ENCODE measurements around the gene CCDC50. TPM values are rescaled to one million over a fixed set of nuclear protein-coding genes. Genes with fewer than 3 reads are reported as not detected.

Gene CCDC50
- total RNA-seq, 1 donor from 2014 or later, result 89.9 TPM

GRCh38 chr3:191440532-191440931 lies 111.3 kb downstream of the CCDC50 start:
- FAIRE-seq, result no peak

GRCh38 chr3:191441687-191442086 lies 112.5 kb downstream of the CCDC50 start:
- Histone ChIP-seq H3K9ac (ENCODE audit: low read length) (no peak overlapping the region), H3K27ac (ENCODE audit: low read depth, low read length) (no peak overlapping the region), H3K27me3 (ENCODE audit: insufficient read depth, low read length) (no peaks in the 10 kb centered on the region), H3K4me3 (ENCODE audit: insufficient read depth, low read depth, low read length) (no peak overlapping the region), H3K4me2 (ENCODE audit: low read length) (no peak overlapping the region), H2AFZ (ENCODE audit: low read depth, low read length) (no peak overlapping the region), H3K4me1 (ENCODE audit: insufficient read depth, low read length) (no peaks in the 10 kb centered on the region), H3K36me3 (ENCODE audit: insufficient read depth, low read length) (no peaks in the 10 kb centered on the region), H3K9me3 (ENCODE audit: insufficient read depth, low read depth, low read length) (no peaks in the 10 kb centered on the region), H4K20me1 (ENCODE audit: insufficient read depth, low read length) (no peaks in the 10 kb centered on the region), H3K79me2 (ENCODE audit: insufficient read depth, low read length) (no peaks in the 10 kb centered on the region)
- Mint-ChIP-seq H3K9me3 (ENCODE audit: unreplicated experiment) (no peaks in the 10 kb centered on the region), H3K4me1 (ENCODE audit: low read depth, unreplicated experiment) (no peaks in the 10 kb centered on the region), H3K27me3 (ENCODE audit: low read depth, unreplicated experiment) (peaks cover 4% of the 10 kb centered on the region), H3K27ac (ENCODE audit: unreplicated experiment) (no peak overlapping the region), H3K36me3 (ENCODE audit: low read depth, unreplicated experiment) (no peaks in the 10 kb centered on the region), H3K4me3 (ENCODE audit: unreplicated experiment) (no peak overlapping the region)
- DNase-seq (ENCODE audit: low read depth) (no peak), FAIRE-seq (no peak)
- no peak for TF ChIP-seq CTCF (IDR thresholded peaks at IDR 0.05; ENCODE audit: insufficient read depth, low read depth, low read length)
- TF ChIP-seq EZH2 (IDR thresholded peaks at IDR 0.05; ENCODE audit: insufficient read depth, low read length), result no peak

More at GRCh38 chr3:191440532-191440931, 111.3 kb downstream of the CCDC50 start:
- H3K4me3 Mint-ChIP-seq (ENCODE audit: unreplicated experiment), result no peak overlapping the region
- H3K36me3 Mint-ChIP-seq (ENCODE audit: low read depth, unreplicated experiment), result no peaks in the 10 kb centered on the region
- DNase-seq (ENCODE audit: low read depth), result no peak
- no peaks in the 10 kb centered on the region for H3K9me3 Mint-ChIP-seq (ENCODE audit: unreplicated experiment)
- no peaks in the 10 kb centered on the region for H3K79me2 ChIP-seq (ENCODE audit: insufficient read depth, low read length)
- H3K36me3 ChIP-seq (ENCODE audit: insufficient read depth, low read length), result no peaks in the 10 kb centered on the region
- H3K9ac ChIP-seq (ENCODE audit: low read length), result no peak overlapping the region
- no peak overlapping the region for H3K27ac ChIP-seq (ENCODE audit: low read depth, low read length)
- H3K4me3 ChIP-seq (ENCODE audit: insufficient read depth, low read depth, low read length), result no peak overlapping the region
- no peaks in the 10 kb centered on the region for H3K9me3 ChIP-seq (ENCODE audit: insufficient read depth, low read depth, low read length)
- no peak overlapping the region for H2AFZ ChIP-seq (ENCODE audit: low read depth, low read length)
- no peaks in the 10 kb centered on the region for H3K4me1 Mint-ChIP-seq (ENCODE audit: low read depth, unreplicated experiment)
- no peak overlapping the region for H3K27ac Mint-ChIP-seq (ENCODE audit: unreplicated experiment)
- H3K4me2 ChIP-seq (ENCODE audit: low read length), result no peak overlapping the region
- TF ChIP-seq EZH2 (IDR thresholded peaks at IDR 0.05; ENCODE audit: insufficient read depth, low read length) (no peak), CTCF (IDR thresholded peaks at IDR 0.05; ENCODE audit: insufficient read depth, low read depth, low read length) (no peak)
- H4K20me1 ChIP-seq (ENCODE audit: insufficient read depth, low read length), result no peaks in the 10 kb centered on the region
- H3K27me3 Mint-ChIP-seq (ENCODE audit: low read depth, unreplicated experiment), result peaks cover 4% of the 10 kb centered on the region
- H3K27me3 ChIP-seq (ENCODE audit: insufficient read depth, low read length), result no peaks in the 10 kb centered on the region
- H3K4me1 ChIP-seq (ENCODE audit: insufficient read depth, low read length), result no peaks in the 10 kb centered on the region

GRCh38 chr3:191444569-191444968 lies 115.4 kb downstream of the CCDC50 start:
- H3K9ac ChIP-seq (ENCODE audit: low read length), result no peak overlapping the region
- Mint-ChIP-seq H3K36me3 (ENCODE audit: low read depth, unreplicated experiment) (no peaks in the 10 kb centered on the region), H3K4me3 (ENCODE audit: unreplicated experiment) (no peak overlapping the region), H3K4me1 (ENCODE audit: low read depth, unreplicated experiment) (no peaks in the 10 kb centered on the region), H3K9me3 (ENCODE audit: unreplicated experiment) (no peaks in the 10 kb centered on the region), H3K27me3 (ENCODE audit: low read depth, unreplicated experiment) (no peaks in the 10 kb centered on the region), H3K27ac (ENCODE audit: unreplicated experiment) (no peak overlapping the region)
- TF ChIP-seq EZH2 (IDR thresholded peaks at IDR 0.05; ENCODE audit: insufficient read depth, low read length), result no peak
- TF ChIP-seq CTCF (IDR thresholded peaks at IDR 0.05; ENCODE audit: insufficient read depth, low read depth, low read length), result no peak
- no peak for FAIRE-seq
- no peaks in the 10 kb centered on the region for H4K20me1 ChIP-seq (ENCODE audit: insufficient read depth, low read length)
- H3K36me3 ChIP-seq (ENCODE audit: insufficient read depth, low read length), result no peaks in the 10 kb centered on the region
- no peaks in the 10 kb centered on the region for H3K79me2 ChIP-seq (ENCODE audit: insufficient read depth, low read length)
- H3K4me2 ChIP-seq (ENCODE audit: low read length), result no peak overlapping the region
- no peak overlapping the region for H2AFZ ChIP-seq (ENCODE audit: low read depth, low read length)
- H3K27ac ChIP-seq (ENCODE audit: low read depth, low read length), result no peak overlapping the region
- H3K4me3 ChIP-seq (ENCODE audit: insufficient read depth, low read depth, low read length), result no peak overlapping the region
- H3K4me1 ChIP-seq (ENCODE audit: insufficient read depth, low read length), result no peaks in the 10 kb centered on the region
- no peak for DNase-seq (ENCODE audit: low read depth)
- no peaks in the 10 kb centered on the region for H3K27me3 ChIP-seq (ENCODE audit: insufficient read depth, low read length)
- no peaks in the 10 kb centered on the region for H3K9me3 ChIP-seq (ENCODE audit: insufficient read depth, low read depth, low read length)

Other genes with a start within 250 kb of the CCDC50 start
- not detected in 2 replicates for gene OSTN, start 130.2 kb upstream of the CCDC50 start, total RNA-seq
- 0.75 TPM in 1 of 2 replicates, not detected in the other for gene UTS2B, start 1.1 kb downstream of the CCDC50 start, total RNA-seq
- not detected in 2 replicates for gene PYDC2, start 131.8 kb downstream of the CCDC50 start, total RNA-seq